ENCODE data around the gene TTC29.
"Not testable (repeated sequence)": the region's sequence is repeated elsewhere in the genome, so short reads cannot be mapped to it uniquely, and the experiment has no call there.

The TTC29 gene

DNA sequence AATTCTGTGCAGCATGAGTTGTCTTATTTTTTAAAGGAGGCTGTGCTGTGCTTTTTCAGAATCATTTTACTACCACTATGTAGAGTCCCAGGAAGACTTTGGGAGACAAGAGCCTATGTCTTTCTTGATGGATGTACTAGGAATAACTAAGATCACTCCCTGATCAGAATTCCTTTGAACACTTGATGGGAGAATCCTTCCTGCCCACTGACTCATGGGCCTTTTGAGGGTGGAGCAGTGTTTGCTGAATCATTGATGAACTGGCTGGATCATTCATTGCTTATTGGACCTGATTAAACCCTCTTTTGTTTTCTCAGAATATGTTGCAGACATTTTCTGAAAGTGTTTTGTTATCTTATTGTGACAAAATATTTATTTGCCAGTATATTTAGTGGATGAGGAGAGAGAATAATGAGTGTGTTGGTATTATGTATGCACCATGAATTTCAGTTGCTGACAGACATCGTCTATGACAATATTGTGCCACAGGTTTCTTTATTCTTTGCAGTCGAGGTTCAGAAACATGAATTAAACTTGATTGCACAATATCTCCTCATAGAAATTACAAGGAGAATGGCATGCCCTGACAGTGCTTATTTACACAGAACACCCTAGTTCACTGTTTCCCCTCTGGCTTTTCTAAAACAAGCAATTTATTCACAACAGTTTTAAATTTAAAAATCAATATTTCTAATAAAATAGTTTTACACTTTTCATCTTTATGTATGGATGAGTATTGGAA, 270.7 kb downstream of the TTC29 start:
- DNase-seq, result no peak

DNA sequence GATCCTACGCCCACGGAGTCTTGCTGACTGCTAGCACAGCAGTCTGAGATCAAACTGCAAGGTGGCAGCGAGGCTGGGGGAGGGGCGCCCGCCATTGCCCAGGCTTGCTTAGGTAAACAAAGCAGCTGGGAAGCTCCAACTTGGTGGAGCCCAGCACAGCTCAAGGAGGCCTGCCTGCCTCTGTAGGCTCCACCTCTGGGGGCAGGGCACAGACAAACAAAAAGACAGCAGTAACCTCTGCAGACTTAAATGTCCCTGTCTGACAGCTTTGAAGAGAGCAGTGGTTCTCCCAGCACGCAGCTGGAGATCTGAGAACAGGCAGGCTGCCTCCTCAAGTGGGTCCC, 281.7 kb downstream of the TTC29 start:
- not testable (repeated sequence) for DNase-seq

GRCh38 chr4:146661367-146661766, 284.3 kb downstream of the TTC29 start:
- DNase-seq, result no peak
